C4-2B (cell line): ENCODE results near the gene DEPDC1B.

Source experiments
- CTCF ChIP-seq: fragments of 450-650 bp; conservative IDR thresholded peaks from 2 replicates; pipeline ENCODE4 v1.5.1; 2017; ENCODE audit warnings: mild to moderate bottlenecking
- ZFX ChIP-seq: fragments of 450-650 bp; IDR thresholded peaks from 2 replicates; pipeline ENCODE4 v1.6.1; 2017

- no peak for TF ChIP-seq CTCF
- TF ChIP-seq ZFX: no peak
Observed at GRCh38 chr5:60699288-60699608, 718 bp downstream of the DEPDC1B start.
